ENCODE measurements around the gene SYPL2. TPM values are rescaled to one million over a fixed set of nuclear protein-coding genes. Genes with fewer than 3 reads are reported as not detected.

The SYPL2 gene
- polyA plus RNA-seq, 2 donors: 0.16 to 0.38 TPM

- 76 to 87% methylated on average over 2 to 3 of the region's 3 CpGs for WGBS, 2 donors
- no peak overlapping the region for H3K27ac ChIP-seq (ENCODE audit: low read depth in 2 of 2, low read length in 1 of 2)
- no peaks in the 10 kb centered on the region for H3K9me3 ChIP-seq (ENCODE audit: control insufficient read depth in 2 of 2, insufficient read depth in 1 of 2, low read depth in 1 of 2, low read length in 1 of 2)
- H3K4me1 ChIP-seq (ENCODE audit: control insufficient read depth in 2 of 2, insufficient read depth in 2 of 2, low read length in 1 of 2): peaks cover 7 to 10% of the 10 kb centered on the region in 2 donors
- no peaks in the 10 kb centered on the region for H3K36me3 ChIP-seq (ENCODE audit: control insufficient read depth in 2 of 2, insufficient read depth in 2 of 2, low read length in 1 of 2)
- H3K4me3 ChIP-seq (ENCODE audit: low read depth in 1 of 2, low read length in 2 of 2): no peak overlapping the region
- H3K27me3 ChIP-seq (ENCODE audit: control insufficient read depth in 1 of 2, insufficient read depth in 2 of 2, low read length in 2 of 2): no peaks in the 10 kb centered on the region
Observed at GRCh38 chr1:109479901-109480300, 13.6 kb downstream of the SYPL2 start.

GRCh38 chr1:109481646-109482045 lies 15.3 kb downstream of the SYPL2 start:
- Histone ChIP-seq H3K4me1 (ENCODE audit: control insufficient read depth in 2 of 2, insufficient read depth in 2 of 2, low read length in 1 of 2) (peaks cover 7 to 10% of the 10 kb centered on the region in 2 donors), H3K27ac (ENCODE audit: low read depth in 2 of 2, low read length in 1 of 2) (no peak overlapping the region), H3K36me3 (ENCODE audit: control insufficient read depth in 2 of 2, insufficient read depth in 2 of 2, low read length in 1 of 2) (peaks cover 0 to 2% of the 10 kb centered on the region in 2 donors), H3K27me3 (ENCODE audit: control insufficient read depth in 1 of 2, insufficient read depth in 2 of 2, low read length in 2 of 2) (no peaks in the 10 kb centered on the region), H3K4me3 (ENCODE audit: low read depth in 1 of 2, low read length in 2 of 2) (no peak overlapping the region), H3K9me3 (ENCODE audit: control insufficient read depth in 2 of 2, insufficient read depth in 1 of 2, low read depth in 1 of 2, low read length in 1 of 2) (no peaks in the 10 kb centered on the region)
- WGBS, 2 donors: 81% methylated on average over 2 of the region's 2 CpGs

- no peak overlapping the region for H3K4me3 ChIP-seq (ENCODE audit: low read depth in 1 of 2, low read length in 2 of 2)
- no peak overlapping the region for H3K27ac ChIP-seq (ENCODE audit: low read depth in 2 of 2, low read length in 1 of 2)
- no peaks in the 10 kb centered on the region for H3K27me3 ChIP-seq (ENCODE audit: control insufficient read depth in 1 of 2, insufficient read depth in 2 of 2, low read length in 2 of 2)
- no peaks in the 10 kb centered on the region for H3K9me3 ChIP-seq (ENCODE audit: control insufficient read depth in 2 of 2, insufficient read depth in 1 of 2, low read depth in 1 of 2, low read length in 1 of 2)
- H3K36me3 ChIP-seq (ENCODE audit: control insufficient read depth in 2 of 2, insufficient read depth in 2 of 2, low read length in 1 of 2): peaks cover 0 to 2% of the 10 kb centered on the region in 2 donors
- peaks cover 7 to 10% of the 10 kb centered on the region in 2 donors for H3K4me1 ChIP-seq (ENCODE audit: control insufficient read depth in 2 of 2, insufficient read depth in 2 of 2, low read length in 1 of 2)
Observed at GRCh38 chr1:109482242-109482641, 15.9 kb downstream of the SYPL2 start.

- Histone ChIP-seq H3K9me3 (ENCODE audit: control insufficient read depth in 2 of 2, insufficient read depth in 1 of 2, low read depth in 1 of 2, low read length in 1 of 2) (no peaks in the 10 kb centered on the region), H3K27me3 (ENCODE audit: control insufficient read depth in 1 of 2, insufficient read depth in 2 of 2, low read length in 2 of 2) (no peaks in the 10 kb centered on the region), H3K4me3 (ENCODE audit: low read depth in 1 of 2, low read length in 2 of 2) (peak overlapping the region; percentile 51 to 60), H3K36me3 (ENCODE audit: control insufficient read depth in 2 of 2, insufficient read depth in 2 of 2, low read length in 1 of 2) (peaks cover 4% of the 10 kb centered on the region in 2 donors), H3K4me1 (ENCODE audit: control insufficient read depth in 2 of 2, insufficient read depth in 2 of 2, low read length in 1 of 2) (peaks cover 5 to 10% of the 10 kb centered on the region in 2 donors), H3K27ac (ENCODE audit: low read depth in 2 of 2, low read length in 1 of 2) (peak overlapping the region in 1 of 2 donors; percentile 34)
- 10% methylated on average over 29 of the region's 29 CpGs for WGBS, 2 donors
Observed at GRCh38 chr1:109482791-109483671, 16.7 kb downstream of the SYPL2 start.

- WGBS, 2 donors: 1% methylated on average over 29 to 71 of the region's 73 CpGs
- peaks cover 7% of the 10 kb centered on the region in 2 donors for H3K36me3 ChIP-seq (ENCODE audit: control insufficient read depth in 2 of 2, insufficient read depth in 2 of 2, low read length in 1 of 2)
- H3K4me3 ChIP-seq (ENCODE audit: low read depth in 1 of 2, low read length in 2 of 2): peak within 1 kb of the TSS; percentile 60 to 64
- no peaks in the 10 kb centered on the region for H3K27me3 ChIP-seq (ENCODE audit: control insufficient read depth in 1 of 2, insufficient read depth in 2 of 2, low read length in 2 of 2)
- H3K27ac ChIP-seq (ENCODE audit: low read depth in 2 of 2, low read length in 1 of 2): peak within 1 kb of the TSS; percentile 92 to 95
- H3K4me1 ChIP-seq (ENCODE audit: control insufficient read depth in 2 of 2, insufficient read depth in 2 of 2, low read length in 1 of 2): peaks cover 5 to 10% of the 10 kb centered on the region in 2 donors
- no peaks in the 10 kb centered on the region for H3K9me3 ChIP-seq (ENCODE audit: control insufficient read depth in 2 of 2, insufficient read depth in 1 of 2, low read depth in 1 of 2, low read length in 1 of 2)
Observed at GRCh38 chr1:109483672-109484518, 17.5 kb downstream of the SYPL2 start, which contains the start of gene ATXN7L2. TSS of gene ATXN7L2 (plus strand) at chr1:109483905. CDS start at chr1:109483954, 49 bp downstream.

GRCh38 chr1:109484519-109484975 lies 18.2 kb downstream of the SYPL2 start:
- H3K36me3 ChIP-seq (ENCODE audit: control insufficient read depth in 2 of 2, insufficient read depth in 2 of 2, low read length in 1 of 2): peaks cover 7 to 12% of the 10 kb centered on the region in 2 donors
- WGBS, 2 donors: 24 to 25% methylated on average over 15 of the region's 15 CpGs
- H3K4me1 ChIP-seq (ENCODE audit: control insufficient read depth in 2 of 2, insufficient read depth in 2 of 2, low read length in 1 of 2): peaks cover 5 to 10% of the 10 kb centered on the region in 2 donors
- no peaks in the 10 kb centered on the region for H3K9me3 ChIP-seq (ENCODE audit: control insufficient read depth in 2 of 2, insufficient read depth in 1 of 2, low read depth in 1 of 2, low read length in 1 of 2)
- no peaks in the 10 kb centered on the region for H3K27me3 ChIP-seq (ENCODE audit: control insufficient read depth in 1 of 2, insufficient read depth in 2 of 2, low read length in 2 of 2)
- peak overlapping the region; percentile 60 to 64 for H3K4me3 ChIP-seq (ENCODE audit: low read depth in 1 of 2, low read length in 2 of 2)
- no peak overlapping the region for H3K27ac ChIP-seq (ENCODE audit: low read depth in 2 of 2, low read length in 1 of 2)

GRCh38 chr1:109485001-109485400 lies 18.7 kb downstream of the SYPL2 start:
- Histone ChIP-seq H3K27me3 (ENCODE audit: control insufficient read depth in 1 of 2, insufficient read depth in 2 of 2, low read length in 2 of 2) (no peaks in the 10 kb centered on the region), H3K9me3 (ENCODE audit: control insufficient read depth in 2 of 2, insufficient read depth in 1 of 2, low read depth in 1 of 2, low read length in 1 of 2) (no peaks in the 10 kb centered on the region), H3K36me3 (ENCODE audit: control insufficient read depth in 2 of 2, insufficient read depth in 2 of 2, low read length in 1 of 2) (peaks cover 7 to 15% of the 10 kb centered on the region in 2 donors), H3K4me1 (ENCODE audit: control insufficient read depth in 2 of 2, insufficient read depth in 2 of 2, low read length in 1 of 2) (peaks cover 5 to 10% of the 10 kb centered on the region in 2 donors), H3K27ac (ENCODE audit: low read depth in 2 of 2, low read length in 1 of 2) (no peak overlapping the region), H3K4me3 (ENCODE audit: low read depth in 1 of 2, low read length in 2 of 2) (peak overlapping the region in 1 of 2 donors; percentile 60)
- WGBS, 2 donors: 7 to 18% methylated on average over 2 to 3 of the region's 3 CpGs

- H3K9me3 ChIP-seq (ENCODE audit: control insufficient read depth in 2 of 2, insufficient read depth in 1 of 2, low read depth in 1 of 2, low read length in 1 of 2): no peaks in the 10 kb centered on the region
- H3K4me3 ChIP-seq (ENCODE audit: low read depth in 1 of 2, low read length in 2 of 2): no peak overlapping the region
- no peak overlapping the region for H3K27ac ChIP-seq (ENCODE audit: low read depth in 2 of 2, low read length in 1 of 2)
- H3K36me3 ChIP-seq (ENCODE audit: control insufficient read depth in 2 of 2, insufficient read depth in 2 of 2, low read length in 1 of 2): peaks cover 7 to 22% of the 10 kb centered on the region in 2 donors
- H3K4me1 ChIP-seq (ENCODE audit: control insufficient read depth in 2 of 2, insufficient read depth in 2 of 2, low read length in 1 of 2): peaks cover 5 to 10% of the 10 kb centered on the region in 2 donors
- WGBS, 2 donors: 73 to 77% methylated on average over 5 of the region's 5 CpGs
- no peaks in the 10 kb centered on the region for H3K27me3 ChIP-seq (ENCODE audit: control insufficient read depth in 1 of 2, insufficient read depth in 2 of 2, low read length in 2 of 2)
Observed at GRCh38 chr1:109487261-109487660, 20.9 kb downstream of the SYPL2 start.

- H3K27me3 ChIP-seq (ENCODE audit: control insufficient read depth in 1 of 2, insufficient read depth in 2 of 2, low read length in 2 of 2): no peaks in the 10 kb centered on the region
- WGBS, 2 donors: 75 to 76% methylated on average over 5 of the region's 5 CpGs
- no peak overlapping the region for H3K4me3 ChIP-seq (ENCODE audit: low read depth in 1 of 2, low read length in 2 of 2)
- H3K4me1 ChIP-seq (ENCODE audit: control insufficient read depth in 2 of 2, insufficient read depth in 2 of 2, low read length in 1 of 2): peaks cover 5 to 9% of the 10 kb centered on the region in 2 donors
- no peak overlapping the region for H3K27ac ChIP-seq (ENCODE audit: low read depth in 2 of 2, low read length in 1 of 2)
- peaks cover 7 to 22% of the 10 kb centered on the region in 2 donors for H3K36me3 ChIP-seq (ENCODE audit: control insufficient read depth in 2 of 2, insufficient read depth in 2 of 2, low read length in 1 of 2)
- no peaks in the 10 kb centered on the region for H3K9me3 ChIP-seq (ENCODE audit: control insufficient read depth in 2 of 2, insufficient read depth in 1 of 2, low read depth in 1 of 2, low read length in 1 of 2)
Observed at GRCh38 chr1:109488201-109488600, 21.9 kb downstream of the SYPL2 start.
